ENCODE measurements around the gene LPAR6. TPM values are rescaled to one million over a fixed set of nuclear protein-coding genes. Genes with fewer than 3 reads are reported as not detected.
"Not testable (repeated sequence)": the region's sequence is repeated elsewhere in the genome, so short reads cannot be mapped to it uniquely, and the experiment has no call there.

LPAR6 gene
- total RNA-seq (2014; rRNA removed; shearing (Covaris generic)) = not detected in 2 replicates
- not detected in 2 replicates for polyA plus RNA-seq (2015; cell fraction: cytosol; rRNA removed)
- polyA plus RNA-seq (2015; cell fraction: nucleus; rRNA removed) = not detected in 2 replicates

DNA sequence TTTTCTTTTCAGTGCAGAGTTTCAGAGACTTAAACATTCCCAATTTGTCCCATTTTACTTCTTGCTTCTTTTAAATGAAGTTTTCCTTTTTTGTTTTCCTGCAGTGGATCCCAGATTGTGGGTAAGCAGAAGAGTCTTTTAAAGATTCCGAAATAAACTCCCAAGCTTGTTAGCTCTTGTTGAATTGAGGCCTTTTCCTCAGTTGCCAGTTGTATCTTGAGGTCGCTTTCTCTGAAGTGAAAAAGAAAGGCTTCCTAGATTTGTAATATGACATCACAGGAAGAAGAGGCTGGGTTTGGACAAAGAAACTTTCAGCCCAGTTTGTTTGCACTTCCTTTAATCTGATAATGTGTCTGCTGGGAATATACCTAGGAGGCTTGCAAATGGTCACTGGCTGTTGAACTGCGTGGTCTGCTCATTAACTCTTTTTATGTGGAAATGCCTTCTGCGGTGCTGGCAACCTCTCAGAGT lies at the start of gene LPAR6:
TSS of gene LPAR6 (minus strand) at position 233 of the 471 bp plus-strand sequence. CDS start 690 bp downstream, outside the sequence.
- no peak for DNase-seq (ENCODE audit: low read depth)

DNA sequence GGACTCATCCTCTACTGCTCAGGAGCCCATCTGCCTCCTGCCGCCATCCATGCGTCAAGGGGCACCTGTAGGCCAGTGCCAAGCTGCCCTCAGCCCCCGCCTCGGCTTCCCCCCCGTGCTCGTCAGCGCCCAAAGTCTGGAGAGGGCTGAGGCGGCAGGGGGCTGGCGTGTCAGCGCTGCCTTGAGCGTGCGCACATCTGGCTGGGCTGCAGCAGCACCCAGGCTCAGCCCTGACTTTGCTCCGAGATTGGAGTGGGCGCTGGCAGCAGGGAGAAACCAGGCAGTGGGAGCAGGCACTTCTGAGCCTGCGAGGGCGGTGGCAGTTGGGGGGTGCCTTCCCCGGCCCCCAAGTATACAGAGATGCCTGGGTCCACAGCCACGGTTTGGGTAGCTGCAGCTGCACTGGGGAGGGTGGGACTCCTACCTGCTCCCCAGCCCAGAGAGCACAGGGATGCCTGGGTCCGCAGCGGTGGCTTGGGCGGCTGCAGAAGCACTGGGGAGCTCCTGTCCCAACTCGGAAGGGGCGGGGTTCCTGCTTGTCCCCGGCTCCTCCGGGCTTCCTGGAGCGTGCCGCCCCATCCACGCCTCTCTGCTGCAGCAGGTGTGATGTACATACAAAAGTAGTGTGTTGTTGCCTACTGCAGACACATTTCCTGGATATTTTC lies 44.8 kb upstream of the LPAR6 start:
- DNase-seq (ENCODE audit: low read depth) = no peak

GRCh38 chr13:48456546-48456945 lies 43.6 kb upstream of the LPAR6 start:
- no peak for DNase-seq (ENCODE audit: low read depth)

- DNase-seq (ENCODE audit: low read depth) = not testable (repeated sequence)
Measured at GRCh38 chr13:48451196-48451595, 38.3 kb upstream of the LPAR6 start.

- no peak for DNase-seq (ENCODE audit: low read depth)
Measured at GRCh38 chr13:48449656-48450055, 36.7 kb upstream of the LPAR6 start.

DNA sequence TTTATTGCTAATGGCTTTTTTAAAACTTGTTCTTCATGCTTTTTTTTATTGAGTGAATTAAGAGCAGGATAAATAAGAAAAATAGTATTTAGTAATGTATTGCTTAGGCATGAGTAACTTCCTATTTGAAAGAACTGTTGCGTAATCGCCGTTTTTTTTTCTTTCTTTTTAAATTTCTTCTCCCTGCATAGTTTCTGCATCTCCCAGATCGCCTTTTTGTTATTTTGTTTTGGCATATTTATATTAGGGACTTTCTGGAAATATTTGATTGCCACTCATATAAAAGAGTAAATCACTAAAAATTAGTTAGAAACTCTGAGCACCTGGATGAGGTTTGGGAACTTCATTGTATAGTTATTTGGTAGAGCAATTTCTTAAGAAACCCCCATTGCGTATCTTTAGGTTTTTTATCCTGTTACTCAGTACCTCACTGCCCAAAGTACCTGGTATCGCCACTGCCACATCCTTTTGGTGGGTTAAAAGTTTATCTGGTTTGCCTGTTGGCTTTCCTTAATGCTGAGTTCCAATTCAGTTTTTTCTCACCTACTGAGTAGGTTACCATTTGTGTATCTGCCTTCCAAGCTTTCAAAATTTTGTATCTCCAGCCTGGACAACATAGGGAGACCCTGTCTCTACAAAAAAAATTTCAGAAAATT lies 36.2 kb upstream of the LPAR6 start:
- peak; percentile 61 for DNase-seq (ENCODE audit: low read depth)

DNA sequence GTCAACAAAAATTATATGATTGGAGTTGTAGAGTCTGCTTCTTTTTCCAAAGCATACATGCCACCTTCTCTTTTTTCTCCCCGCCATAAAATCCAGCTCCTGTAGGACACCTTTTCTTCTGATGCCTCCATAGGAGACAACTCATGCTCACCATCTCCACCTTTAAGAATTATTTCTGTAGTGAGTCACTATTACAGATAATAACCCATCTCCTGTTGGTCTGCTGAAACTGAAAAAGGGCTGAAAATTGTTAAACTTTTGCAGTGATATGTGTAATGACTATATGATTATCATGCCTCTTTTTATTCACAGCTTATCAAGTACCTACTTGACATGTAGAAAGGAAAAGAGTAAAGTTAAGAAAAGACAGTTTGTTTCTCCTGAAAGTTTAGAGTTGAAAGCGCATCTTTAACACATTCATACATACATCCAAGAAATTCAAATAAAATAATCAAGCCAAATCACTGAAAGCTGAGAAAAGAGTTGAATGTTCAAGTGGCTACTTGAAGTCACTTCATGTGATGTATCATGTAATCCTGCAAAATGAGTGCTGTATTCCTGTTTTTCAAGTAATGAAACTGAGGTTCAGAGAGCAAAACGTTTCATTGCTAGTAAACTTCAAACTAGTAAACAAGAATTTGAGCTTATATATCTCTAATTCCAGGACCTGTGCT lies 35.5 kb upstream of the LPAR6 start:
- DNase-seq (ENCODE audit: low read depth) = no peak

DNA sequence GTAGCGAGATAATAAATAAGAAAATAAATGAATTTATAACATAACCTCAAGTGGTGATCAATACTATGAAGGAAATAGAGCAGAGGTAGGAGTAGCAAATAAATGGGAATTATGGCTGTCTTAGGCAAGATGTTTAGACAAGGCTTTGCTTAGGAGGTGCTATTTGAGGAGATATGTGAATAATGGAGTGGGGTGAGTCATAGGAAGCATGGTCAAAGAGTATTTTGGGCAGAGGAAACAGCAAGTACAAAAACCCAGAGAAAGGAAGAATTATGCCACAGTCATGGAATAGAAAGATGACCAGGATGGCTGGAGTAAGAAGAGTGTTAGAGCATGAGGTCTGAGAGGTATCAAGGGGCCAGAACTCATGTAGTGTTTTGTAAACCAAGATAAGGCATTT lies 33.6 kb upstream of the LPAR6 start:
- DNase-seq (ENCODE audit: low read depth) = peak; percentile 90

GRCh38 chr13:48443442-48444208 lies 30.7 kb upstream of the LPAR6 start:
- DNase-seq (ENCODE audit: low read depth) = no peak

GRCh38 chr13:48437371-48437770 lies 24.5 kb upstream of the LPAR6 start:
- DNase-seq (ENCODE audit: low read depth) = no peak

GRCh38 chr13:48436661-48437288 lies 23.9 kb upstream of the LPAR6 start:
- DNase-seq (ENCODE audit: low read depth) = no peak

- DNase-seq (ENCODE audit: low read depth) = no peak
Measured at GRCh38 chr13:48434200-48434599, 21.3 kb upstream of the LPAR6 start.

GRCh38 chr13:48431987-48432615 lies 19.2 kb upstream of the LPAR6 start:
- no peak for DNase-seq (ENCODE audit: low read depth)

GRCh38 chr13:48431431-48431830 lies 18.5 kb upstream of the LPAR6 start:
- DNase-seq (ENCODE audit: low read depth) = no peak

DNA sequence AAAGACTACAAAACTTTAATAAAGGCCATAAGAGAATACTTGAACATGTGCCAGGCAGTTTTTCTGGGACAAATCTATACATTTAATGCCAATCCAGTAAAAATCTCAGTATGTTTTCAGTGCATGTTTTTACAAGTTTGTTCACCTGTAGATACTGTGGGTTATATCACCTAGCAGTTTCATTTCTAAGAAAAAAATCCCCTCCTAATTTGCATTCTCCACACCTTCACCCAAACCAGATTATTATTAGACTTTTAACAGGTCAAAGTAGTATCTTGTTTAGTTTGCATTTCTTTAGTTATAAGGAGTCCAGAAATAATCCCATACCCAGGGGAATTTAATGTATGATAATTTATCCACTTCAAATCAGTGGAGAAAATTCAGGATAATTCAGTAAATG lies 17.0 kb upstream of the LPAR6 start:
- no peak for DNase-seq (ENCODE audit: low read depth)

DNA sequence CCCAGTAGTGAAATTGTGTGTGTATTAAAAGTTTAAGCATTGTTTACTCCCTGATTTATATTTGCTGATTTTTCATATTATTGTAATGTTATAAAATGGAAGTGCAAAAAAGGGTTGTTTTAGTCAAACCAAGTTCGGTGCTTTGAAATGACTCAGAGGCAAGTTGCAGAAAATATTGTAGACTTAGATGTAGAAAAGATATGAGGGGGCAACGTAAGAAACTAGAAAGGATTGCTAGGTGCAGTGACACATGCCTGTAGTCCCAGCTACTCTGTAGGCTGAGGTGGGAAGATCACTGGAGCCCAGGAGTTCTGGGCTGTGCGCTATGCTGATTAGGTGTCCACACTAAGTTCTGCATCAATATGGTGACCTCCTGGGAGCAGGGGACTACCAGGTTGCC lies 16.1 kb upstream of the LPAR6 start:
- DNase-seq (ENCODE audit: low read depth) = no peak

DNA sequence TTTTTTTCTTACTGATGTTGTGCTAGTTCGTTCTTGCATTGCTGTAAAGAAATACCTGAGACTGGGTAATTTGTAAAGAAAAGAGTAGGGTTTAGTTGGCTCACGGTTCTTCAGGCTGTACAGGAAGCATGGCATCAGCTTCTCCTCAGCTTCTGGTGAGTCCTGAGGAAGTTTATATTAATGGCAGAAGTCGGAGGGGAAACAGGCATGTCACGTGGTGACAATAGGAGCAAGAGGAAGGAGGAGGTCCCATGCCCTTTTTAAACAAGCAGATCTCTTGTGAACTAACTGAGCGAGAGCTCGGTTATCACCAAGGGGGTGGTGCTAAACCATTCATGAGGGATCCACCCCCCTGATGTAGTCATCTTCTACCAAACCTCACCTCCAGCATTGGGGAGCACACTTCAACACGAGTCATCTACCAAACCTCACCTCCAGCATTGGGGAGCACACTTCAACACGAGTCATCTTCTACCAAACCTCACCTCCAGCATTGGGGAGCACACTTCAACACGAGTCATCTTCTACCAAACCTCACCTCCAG lies 13.9 kb upstream of the LPAR6 start:
- DNase-seq (ENCODE audit: low read depth) = not testable (repeated sequence)

DNA sequence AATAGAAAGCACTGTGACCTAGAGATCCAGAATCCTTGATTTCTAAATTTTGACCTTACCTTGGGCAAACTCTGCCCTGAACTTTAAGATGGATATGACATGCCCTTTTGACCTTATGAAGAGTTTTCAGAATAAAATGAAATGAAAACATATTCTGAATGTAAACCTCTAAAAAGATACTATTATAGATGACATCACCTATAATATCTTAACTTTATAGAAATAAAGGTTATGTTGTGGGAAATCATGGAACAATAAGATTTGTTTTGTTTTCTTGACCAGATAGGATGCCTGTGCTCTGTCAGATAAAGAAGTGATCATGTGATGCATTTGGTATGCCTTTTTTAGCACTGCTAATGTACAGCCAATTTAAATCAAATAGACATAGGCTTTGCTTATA lies 13.1 kb upstream of the LPAR6 start:
- DNase-seq (ENCODE audit: low read depth) = no peak

DNA sequence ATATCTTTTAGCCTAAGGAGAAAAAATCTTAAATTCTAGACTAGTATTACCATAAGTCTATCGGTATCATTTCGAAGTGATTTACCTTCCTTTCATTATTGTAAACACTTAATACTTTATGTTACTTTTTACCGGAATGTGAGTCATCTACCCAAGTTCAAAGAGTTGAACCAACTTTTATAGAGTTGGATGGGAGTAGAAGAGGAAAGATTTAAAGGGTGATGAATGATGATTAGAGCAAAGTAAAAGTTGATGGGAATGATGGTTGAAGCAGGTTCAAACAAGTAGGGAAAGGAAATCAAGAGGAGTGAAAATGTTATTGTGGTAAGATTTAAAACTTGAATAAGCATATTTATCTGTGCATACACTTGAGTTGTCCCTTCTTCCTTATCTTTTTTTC lies 11.3 kb upstream of the LPAR6 start:
- DNase-seq (ENCODE audit: low read depth) = no peak

DNA sequence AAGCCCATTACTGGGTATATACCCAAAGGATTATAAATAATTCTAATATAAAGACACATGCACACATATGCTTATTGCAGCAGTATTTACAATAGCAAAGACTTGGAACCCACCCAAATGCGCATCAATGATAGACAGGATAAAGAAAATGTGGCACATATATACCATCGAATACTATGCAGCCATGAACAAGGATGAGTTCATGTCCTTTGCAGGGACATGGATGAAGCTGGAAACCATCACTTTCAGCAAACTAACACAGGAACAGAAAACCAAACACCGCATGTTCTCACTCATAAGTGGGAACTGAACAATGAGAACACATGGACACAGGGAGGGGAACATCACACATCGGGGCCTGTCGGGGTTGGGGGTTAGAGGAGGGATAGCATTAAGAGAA lies 9.1 kb upstream of the LPAR6 start:
- DNase-seq (ENCODE audit: low read depth) = not testable (repeated sequence)

Measured in HT1080 (cell line).